ENCODE measurements around the gene LMBR1. TPM values are rescaled to one million over a fixed set of nuclear protein-coding genes. Genes with fewer than 3 reads are reported as not detected.
A peak's percentile ranks its signal among the peaks of the same experiment; 100 is the strongest.

Gene LMBR1
- total and polyA plus RNA-seq, 12 donors: 16.9 to 341 (median 117) TPM

DNA sequence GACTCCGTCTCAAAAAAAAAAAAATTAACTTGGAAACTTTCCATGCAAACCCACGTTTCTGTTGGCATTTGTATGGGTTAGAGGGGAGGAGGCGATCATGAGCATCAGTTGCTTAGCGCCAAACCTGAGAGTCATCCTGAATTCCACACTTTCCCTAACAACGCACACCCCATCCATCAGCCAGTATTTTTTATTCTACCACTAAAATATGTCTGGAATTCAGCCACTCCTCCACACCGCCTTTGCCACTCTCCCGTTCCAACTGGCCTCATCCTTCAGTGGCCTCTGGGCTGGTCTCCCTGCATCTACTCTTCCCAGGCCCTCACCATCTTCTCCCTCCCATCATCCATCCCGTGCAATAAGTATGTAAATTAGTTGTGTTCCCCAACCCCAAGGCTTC lies 4.7 kb upstream of the LMBR1 start:
- Histone ChIP-seq H3K4me1 (replicated peaks in 1 of 2) (peaks cover 0 to 9% of the 10 kb centered on the region in 2 donors), H3K27ac (no peak overlapping the region), H3K9me3 (replicated peaks in 1 of 3) (no peaks in the 10 kb centered on the region), H3K4me3 (no peak overlapping the region), H3K27me3 (no peaks in the 10 kb centered on the region), H3K36me3 (replicated peaks in 1 of 2) (no peaks in the 10 kb centered on the region)
- intact Hi-C loops (cut with DNase I): no loop called here
- 64 to 80% (median 76%) methylated on average over 8 of the region's 8 CpGs for WGBS, 4 donors
- DNase-seq: peak in 1 of 7 donors; percentile 47
- TF ChIP-seq POLR2A (IDR thresholded peaks at IDR 0.05) (no peak), CTCF (IDR thresholded peaks at IDR 0.05) (no peak)

GRCh38 chr7:156896388-156897022 lies 3.5 kb upstream of the LMBR1 start:
- TF ChIP-seq POLR2A (IDR thresholded peaks at IDR 0.05) (no peak), CTCF (IDR thresholded peaks at IDR 0.05) (no peak)
- Histone ChIP-seq H3K27me3 (no peaks in the 10 kb centered on the region), H3K4me1 (replicated peaks in 1 of 2) (peaks cover 2 to 15% of the 10 kb centered on the region in 2 donors), H3K4me3 (no peak overlapping the region), H3K9me3 (replicated peaks in 1 of 3) (no peaks in the 10 kb centered on the region), H3K27ac (no peak overlapping the region), H3K36me3 (replicated peaks in 1 of 2) (no peaks in the 10 kb centered on the region)
- WGBS, 4 donors: 80 to 89% (median 85%) methylated on average over 5 of the region's 5 CpGs
- intact Hi-C loops (cut with DNase I): no loop called here
- no peak for DNase-seq

DNA sequence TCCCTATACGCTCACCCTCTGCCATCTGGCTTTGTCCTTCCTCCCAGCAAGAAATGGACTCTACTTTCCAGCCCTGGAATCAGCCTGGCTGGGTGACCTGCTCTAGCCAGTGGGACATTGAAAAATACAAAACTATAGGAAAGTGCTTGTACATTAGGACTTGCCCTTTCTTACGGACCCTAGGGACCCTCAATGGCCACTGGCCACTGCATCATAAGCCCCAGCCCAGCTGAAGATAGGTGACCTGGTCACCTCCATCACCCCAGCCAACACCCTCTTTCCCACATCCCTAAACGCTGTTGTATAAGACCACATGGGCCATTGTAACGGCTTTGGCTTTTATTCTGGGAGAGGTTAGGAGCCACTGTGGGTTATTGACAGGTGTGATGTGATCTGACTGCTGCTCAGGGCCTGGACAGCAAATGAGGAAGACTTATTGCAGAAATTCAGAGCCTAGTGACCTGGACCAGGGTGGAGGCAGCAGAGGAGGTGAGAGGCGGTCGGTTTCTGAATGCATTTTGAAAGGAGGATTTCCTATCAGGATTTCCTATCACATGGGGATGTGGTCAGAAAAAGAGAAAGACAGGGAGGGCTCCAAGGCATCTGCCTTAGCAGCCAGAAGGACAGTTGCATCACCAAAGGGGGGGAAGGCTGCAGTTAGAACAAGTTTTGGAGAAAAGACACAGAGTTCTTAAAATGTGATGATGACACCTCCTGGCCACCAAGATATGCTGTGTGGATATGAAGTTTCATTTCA lies 2.2 kb upstream of the LMBR1 start:
- WGBS, 4 donors: 73 to 81% (median 77%) methylated on average over 6 of the region's 6 CpGs
- peak overlapping the region in 1 of 5 donors; percentile 37 for H3K27ac ChIP-seq
- intact Hi-C loops (cut with DNase I): no loop called here

More for the DNA sequence above, 2.2 kb upstream of the LMBR1 start:
- Histone ChIP-seq H3K27me3 (no peaks in the 10 kb centered on the region), H3K4me3 (no peak overlapping the region), H3K9me3 (replicated peaks in 1 of 3) (no peaks in the 10 kb centered on the region), H3K4me1 (replicated peaks in 1 of 2) (peaks cover 11 to 19% of the 10 kb centered on the region in 2 donors), H3K36me3 (replicated peaks in 1 of 2) (no peaks in the 10 kb centered on the region)
- TF ChIP-seq POLR2A (IDR thresholded peaks at IDR 0.05) (no peak), CTCF (IDR thresholded peaks at IDR 0.05) (no peak)
- DNase-seq: peak in 4 of 7 donors; percentile 20 to 73 (median 52)
